GM20000 (cell line): Measurements from ENCODE around the gene AFF1.
"Not testable (repeated sequence)": the region's sequence is repeated elsewhere in the genome, so short reads cannot be mapped to it uniquely, and the experiment has no call there.

ENCODE experiments used
- DNase-seq: peaks from one replicate; pipeline ENCODE4 v3.0.0; 2012; ENCODE audit warnings: low spot score
- CTCF ChIP-seq: IDR thresholded peaks from 2 replicates; pipeline ENCODE4 v1.5.1; 2012; ENCODE audit warnings: mild to moderate bottlenecking, control low read depth; ENCODE audit errors: extremely low read depth, missing control alignments

The AFF1 gene

GRCh38 chr4:87036713-87037112 is 101.9 kb downstream of the AFF1 start:
- no peak for DNase-seq
- TF ChIP-seq CTCF, result no peak

GRCh38 chr4:87037171-87037570 is 102.4 kb downstream of the AFF1 start:
- DNase-seq, result not testable (repeated sequence)

- DNase-seq, result no peak
- no peak for TF ChIP-seq CTCF
Measured at GRCh38 chr4:87037671-87038334, 103.0 kb downstream of the AFF1 start.

GRCh38 chr4:87038837-87039615 is 104.2 kb downstream of the AFF1 start:
- no peak for TF ChIP-seq CTCF
- DNase-seq, result no peak

- no peak for DNase-seq
- TF ChIP-seq CTCF, result no peak
Measured at GRCh38 chr4:87041141-87041540, 106.3 kb downstream of the AFF1 start.

- no peak for TF ChIP-seq CTCF
- no peak for DNase-seq
Measured at GRCh38 chr4:87042221-87042620, 107.4 kb downstream of the AFF1 start.

GRCh38 chr4:87042986-87043820 is 108.4 kb downstream of the AFF1 start:
- TF ChIP-seq CTCF, result no peak
- DNase-seq, result no peak
